Lower leg skin (tissue), 4 donors: ENCODE measurements around the gene JAK2. TPM values are rescaled to one million over a fixed set of nuclear protein-coding genes. Genes with fewer than 3 reads are reported as not detected.
"Not testable (repeated sequence)": the region's sequence is repeated elsewhere in the genome, so short reads cannot be mapped to it uniquely, and the experiment has no call there.

Source experiments
- DNase-seq, 2 donors: peaks; one replicate each; pipeline ENCODE4 v3.0.0-alpha.2; 2019; ENCODE audit warnings: low spot score in 2 of 2
- H3K4me3 ChIP-seq: fragments of 200-600 bp; sonication (generic); 2 replicates; pipeline ENCODE4 v1.5.1; 2017; ENCODE audit warnings: mild to moderate bottlenecking, low read depth; ENCODE audit not compliant: poor library complexity, severe bottlenecking
- POLR2A ChIP-seq, 2 donors: fragments of 450-650 bp; IDR thresholded peaks; one replicate each; pipeline ENCODE4 v1.6.1; 2016 to 2017; ENCODE audit warnings: antibody characterized with exemption in 2 of 2, mild to moderate bottlenecking in 1 of 2, moderate library complexity in 1 of 2
- WGBS, 2 donors: methylation state at CpG; one replicate each; pipeline ENCODE4 v1.1.5; 2018; 5-methylcytosine and 5-hydroxymethylcytosine counted together
- intact Hi-C: fragments of 100-400 bp; cut with DNase I; formaldehyde crosslinking; loops from one replicate; pipeline ENCODE4 v1.15.0; 2023; ENCODE audit warnings: low total_unique reads
- total RNA-seq, 4 donors: library from RNA; depleted of rRNA; stranded (reverse); fragments of >200 nt; gene quantifications; one replicate each; pipeline ENCODE4 v1.1.0, GENCODE V29; 2016
- TF ChIP-seq, protein P1 (sequence below), 3 donors: fragments of 450-650 bp; IDR thresholded peaks; one replicate each; pipeline ENCODE4 v1.5.1; 2016; ENCODE audit warnings: antibody characterized with exemption in 3 of 3, mild to moderate bottlenecking in 3 of 3, moderate library complexity in 2 of 3

The JAK2 gene
- total RNA-seq, 4 donors from 2014 or later: 24.1 to 46.2 (median 34.4) TPM

DNA sequence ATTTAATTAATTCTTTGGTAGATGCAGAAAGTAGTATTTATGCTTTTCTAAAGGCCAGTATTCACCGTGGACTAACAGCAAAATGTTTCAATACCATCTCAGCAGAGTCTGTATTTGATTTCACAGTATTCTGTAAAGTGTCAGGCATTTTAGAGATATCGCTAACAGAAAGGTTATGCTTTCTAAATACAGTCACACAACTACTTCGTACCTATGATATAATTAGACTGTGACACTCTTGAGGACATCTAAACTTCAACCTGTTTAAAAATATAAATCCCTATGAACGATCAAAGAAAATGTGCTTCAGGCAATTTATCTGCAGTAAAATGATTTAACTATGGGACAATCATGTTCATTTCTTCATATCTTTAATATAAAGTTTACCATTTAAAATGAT is 41.7 kb upstream of the JAK2 start:
- TF ChIP-seq, protein P1, sequence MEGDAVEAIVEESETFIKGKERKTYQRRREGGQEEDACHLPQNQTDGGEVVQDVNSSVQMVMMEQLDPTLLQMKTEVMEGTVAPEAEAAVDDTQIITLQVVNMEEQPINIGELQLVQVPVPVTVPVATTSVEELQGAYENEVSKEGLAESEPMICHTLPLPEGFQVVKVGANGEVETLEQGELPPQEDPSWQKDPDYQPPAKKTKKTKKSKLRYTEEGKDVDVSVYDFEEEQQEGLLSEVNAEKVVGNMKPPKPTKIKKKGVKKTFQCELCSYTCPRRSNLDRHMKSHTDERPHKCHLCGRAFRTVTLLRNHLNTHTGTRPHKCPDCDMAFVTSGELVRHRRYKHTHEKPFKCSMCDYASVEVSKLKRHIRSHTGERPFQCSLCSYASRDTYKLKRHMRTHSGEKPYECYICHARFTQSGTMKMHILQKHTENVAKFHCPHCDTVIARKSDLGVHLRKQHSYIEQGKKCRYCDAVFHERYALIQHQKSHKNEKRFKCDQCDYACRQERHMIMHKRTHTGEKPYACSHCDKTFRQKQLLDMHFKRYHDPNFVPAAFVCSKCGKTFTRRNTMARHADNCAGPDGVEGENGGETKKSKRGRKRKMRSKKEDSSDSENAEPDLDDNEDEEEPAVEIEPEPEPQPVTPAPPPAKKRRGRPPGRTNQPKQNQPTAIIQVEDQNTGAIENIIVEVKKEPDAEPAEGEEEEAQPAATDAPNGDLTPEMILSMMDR (IDR thresholded peaks at IDR 0.05): no peak
- TF ChIP-seq POLR2A (IDR thresholded peaks at IDR 0.05): no peak
- intact Hi-C loops: no loop called here
- H3K4me3 ChIP-seq: no peak overlapping the region
- WGBS, 2 donors: 65 to 68% methylated on average over 4 of the region's 4 CpGs
- no peak for DNase-seq

- H3K4me3 ChIP-seq, DNase-seq, intact Hi-C loops: not testable (repeated sequence)
- 77 to 82% methylated on average over 7 of the region's 7 CpGs for WGBS, 2 donors
Observed at GRCh38 chr9:4944431-4945211, 40.5 kb upstream of the JAK2 start.

- 90 to 92% methylated on average over 1 of the region's 1 CpG for WGBS, 2 donors
Observed at GRCh38 chr9:4946937-4947336, 38.1 kb upstream of the JAK2 start.

GRCh38 chr9:4955836-4956235 is 29.2 kb upstream of the JAK2 start:
- no peak overlapping the region for H3K4me3 ChIP-seq
- TF ChIP-seq, protein P1 (IDR thresholded peaks at IDR 0.05): no peak
- TF ChIP-seq POLR2A (IDR thresholded peaks at IDR 0.05): no peak
- WGBS, 2 donors: 73 to 87% methylated on average over 2 of the region's 2 CpGs
- intact Hi-C loops: no loop called here
- DNase-seq: no peak

More at GRCh38 chr9:4946937-4947336, 38.1 kb upstream of the JAK2 start:
- H3K4me3 ChIP-seq: no peak overlapping the region
- no peak for TF ChIP-seq POLR2A (IDR thresholded peaks at IDR 0.05)
- TF ChIP-seq, protein P1 (IDR thresholded peaks at IDR 0.05): no peak
- no peak for DNase-seq
- intact Hi-C loops: no loop called here

DNA sequence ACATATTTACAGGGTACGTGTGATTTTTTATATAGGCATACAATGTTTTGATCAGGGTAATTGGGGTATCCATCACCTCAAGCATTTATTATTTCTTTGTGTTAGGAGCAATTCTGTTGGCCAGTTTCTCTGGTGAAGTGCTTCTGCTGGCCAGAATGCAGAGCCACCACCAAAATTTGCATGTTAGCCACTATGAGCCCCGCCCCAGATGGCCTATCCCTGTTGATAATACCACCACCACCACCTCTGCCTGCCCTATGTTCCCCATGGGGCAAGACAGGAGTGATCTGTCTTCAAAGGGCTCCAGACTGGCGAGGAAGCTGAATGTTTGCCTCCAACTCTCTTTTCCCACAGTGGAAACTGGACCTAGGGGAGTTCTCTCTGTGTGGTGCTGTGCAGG is 26.0 kb upstream of the JAK2 start:
- H3K4me3 ChIP-seq: no peak overlapping the region
- TF ChIP-seq POLR2A (IDR thresholded peaks at IDR 0.05): no peak
- TF ChIP-seq, protein P1 (IDR thresholded peaks at IDR 0.05): no peak
- 83 to 88% methylated on average over 3 of the region's 3 CpGs for WGBS, 2 donors
- intact Hi-C loops: no loop called here
- DNase-seq: no peak

DNA sequence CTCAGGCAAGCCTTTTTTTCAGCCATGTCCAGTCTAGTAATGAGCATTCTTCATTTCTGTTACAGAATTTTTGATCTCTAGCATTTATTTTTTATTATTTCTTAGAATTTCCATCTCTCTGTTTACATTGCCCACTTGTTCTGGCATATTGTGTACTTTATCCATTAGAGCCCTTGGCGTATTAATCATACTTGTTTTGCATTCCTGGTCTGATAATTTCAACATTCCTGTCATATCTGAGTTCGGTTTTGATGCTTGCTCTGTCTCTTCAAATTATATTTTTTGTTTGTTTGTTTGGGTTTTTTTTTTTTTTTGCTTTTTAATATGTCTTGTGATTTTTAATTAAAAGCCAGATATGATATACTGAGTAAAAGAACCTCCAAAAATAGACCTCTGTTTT is 23.0 kb upstream of the JAK2 start:
- H3K4me3 ChIP-seq: no peak overlapping the region
- TF ChIP-seq, protein P1 (IDR thresholded peaks at IDR 0.05): no peak
- TF ChIP-seq POLR2A (IDR thresholded peaks at IDR 0.05): no peak
- 80 to 90% methylated on average over 2 of the region's 2 CpGs for WGBS, 2 donors
- intact Hi-C loops: loop anchor here (10.0 kb wide), 1 partner anchor 57 kb away; no protein-coding TSS in a partner anchor
- DNase-seq: no peak
